Fibroblast of the aortic adventitia (primary cell): ENCODE data around the gene TSNAX. TPM values are rescaled to one million over a fixed set of nuclear protein-coding genes. Genes with fewer than 3 reads are reported as not detected.
A peak's percentile ranks its signal among the peaks of the same experiment; 100 is the strongest.
"Not testable (repeated sequence)": the region's sequence is repeated elsewhere in the genome, so short reads cannot be mapped to it uniquely, and the experiment has no call there.

ENCODE experiments used
- DNase-seq: peaks from one replicate; pipeline ENCODE4 v3.0.0-alpha.2; 2010; ENCODE audit warnings: low read depth
- H3K4me3 ChIP-seq: 2 replicates; pipeline ENCODE4 v1.5.1; 2011; ENCODE audit warnings: low read depth, mild to moderate bottlenecking, control low read depth, low read length, moderate library complexity
- CTCF ChIP-seq: IDR thresholded peaks from 2 replicates; pipeline ENCODE4 v1.5.1; 2011; ENCODE audit warnings: mild to moderate bottlenecking, low read length, control low read depth, inconsistent platforms; ENCODE audit not compliant: insufficient read depth
- total RNA-seq: library from RNA; depleted of rRNA; stranded (reverse); fragments of >200 nt; gene quantifications from 2 replicates; pipeline ENCODE4 v1.2.3, GENCODE V29; 2012; ENCODE audit warnings: low replicate concordance

TSNAX gene
- total RNA-seq, 1 donor = 43.7 TPM

- H3K4me3 ChIP-seq = no peak overlapping the region
- TF ChIP-seq CTCF = no peak
- no peak for DNase-seq
These were observed 56.5 kb downstream of the TSNAX start for GRCh38 chr1:231584921-231585320.

GRCh38 chr1:231590453-231591198, 62.2 kb downstream of the TSNAX start:
- DNase-seq = peak; percentile 86
- peak; percentile 84 for TF ChIP-seq CTCF
- H3K4me3 ChIP-seq = no peak overlapping the region

- no peak for DNase-seq
- no peak overlapping the region for H3K4me3 ChIP-seq
- TF ChIP-seq CTCF = no peak
These were observed 63.0 kb downstream of the TSNAX start for GRCh38 chr1:231591466-231591865.

- DNase-seq = no peak
- TF ChIP-seq CTCF = no peak
- H3K4me3 ChIP-seq = no peak overlapping the region
These were observed 64.3 kb downstream of the TSNAX start for GRCh38 chr1:231592809-231593208.

GRCh38 chr1:231593264-231593663, 64.8 kb downstream of the TSNAX start:
- H3K4me3 ChIP-seq, DNase-seq: not testable (repeated sequence)

GRCh38 chr1:231594123-231594522, 65.7 kb downstream of the TSNAX start:
- no peak for DNase-seq
- H3K4me3 ChIP-seq = no peak overlapping the region
- no peak for TF ChIP-seq CTCF

- TF ChIP-seq CTCF = no peak
- no peak for DNase-seq
- H3K4me3 ChIP-seq = no peak overlapping the region
These were observed 66.3 kb downstream of the TSNAX start for GRCh38 chr1:231594749-231595148.
